Glomerular visceral epithelial cell (primary cell): Measurements from ENCODE around the gene WDR83.

Experiments
- DNase-seq: peaks from one replicate; pipeline ENCODE4 v3.0.0-alpha.2; 2016; ENCODE audit errors: extremely low spot score

WDR83 gene

GRCh38 chr19:12715929-12716328, 49.3 kb downstream of the WDR83 start:
- no peak for DNase-seq

GRCh38 chr19:12720296-12720695, 53.7 kb downstream of the WDR83 start:
- no peak for DNase-seq

- no peak for DNase-seq
Measured at GRCh38 chr19:12720851-12721655, 54.4 kb downstream of the WDR83 start.

- peak; percentile 75 for DNase-seq
Measured at GRCh38 chr19:12721656-12722565, 55.3 kb downstream of the WDR83 start.

GRCh38 chr19:12722566-12723380, 56.2 kb downstream of the WDR83 start:
- DNase-seq: peak; percentile 98

GRCh38 chr19:12723381-12723640, 56.7 kb downstream of the WDR83 start:
- DNase-seq: no peak

- DNase-seq: peak; percentile 68
Measured at GRCh38 chr19:12723641-12724426, 57.2 kb downstream of the WDR83 start, which contains the start of gene TNPO2. TSS of gene TNPO2 (minus strand) at chr19:12723932. CDS start at chr19:12720977, 2,955 bp downstream.
